PC-3 (cell line): ENCODE results near the gene NUDT8. TPM values are rescaled to one million over a fixed set of nuclear protein-coding genes. Genes with fewer than 3 reads are reported as not detected.

Experiments used
- ATAC-seq: fragments of 200-7000 bp; cut with Tn5 transposase; 2 replicates; pipeline ENCODE4 v1.9.1; 2020; ENCODE audit warnings: mild to moderate bottlenecking, moderate library complexity
- BruUV-seq: library from RNA; stranded (reverse); fragments of 400-500 nt; replicated peaks from 2 replicates; lab custom pipeline; 2021; lab: Mats Ljungman, UMichigan
- CTCF ChIA-PET: fragments of 300-600 bp; sonication (Branson Sonifier 250); formaldehyde crosslinking; loops from one replicate; lab custom pipeline; 2022; ENCODE audit warnings: antibody characterized with exemption; lab: Charles Lee
- POLR2A ChIA-PET: fragments of 300-600 bp; sonication (Branson Sonifier 250); formaldehyde crosslinking; loops from one replicate; lab custom pipeline; 2022; ENCODE audit warnings: antibody characterized with exemption; ENCODE audit not compliant: unreplicated experiment; lab: Charles Lee
- DNase-seq: peaks from one replicate; pipeline ENCODE4 v3.0.0-alpha.2; 2015
- H2AFZ ChIP-seq: fragments of 300-600 bp; sonication (generic); 2 replicates; pipeline ENCODE4 v1.6.0; 2016; ENCODE audit warnings: antibody characterized with exemption, low read length
- H3F3A ChIP-seq: fragments of 300-600 bp; sonication (generic); one replicate; pipeline ENCODE4 v1.6.0; 2017; ENCODE audit warnings: antibody characterized with exemption, low read length, control low read depth, mild to moderate bottlenecking; ENCODE audit not compliant: unreplicated experiment
- H3K27ac ChIP-seq: fragments of 300-600 bp; sonication (generic); 2 replicates; pipeline ENCODE4 v1.5.1; 2016; ENCODE audit warnings: mild to moderate bottlenecking, low read length
- H3K27me3 ChIP-seq: fragments of 300-600 bp; sonication (generic); 2 replicates; pipeline ENCODE4 v1.6.1; 2016; ENCODE audit warnings: low read length, mixed read lengths
- H3K36me3 ChIP-seq: fragments of 300-600 bp; sonication (generic); 2 replicates; pipeline ENCODE4 v1.6.1; 2016; ENCODE audit warnings: low read depth, mixed run types, low read length, mixed read lengths
- H3K4me1 ChIP-seq: fragments of 300-600 bp; sonication (generic); 2 replicates; pipeline ENCODE4 v1.5.1; 2016; ENCODE audit warnings: low read length; ENCODE audit not compliant: insufficient read depth
- H3K4me2 ChIP-seq: fragments of 300-600 bp; sonication (generic); 2 replicates; pipeline ENCODE4 v1.6.0; 2016; ENCODE audit warnings: low read length
- H3K4me3 ChIP-seq: fragments of 300-600 bp; sonication (generic); 2 replicates; pipeline ENCODE4 v1.5.1; 2016; ENCODE audit warnings: mild to moderate bottlenecking, low read length, mixed read lengths
- H3K79me2 ChIP-seq: fragments of 300-600 bp; sonication (generic); 2 replicates; pipeline ENCODE4 v1.6.1; 2017; ENCODE audit warnings: low read length, mixed read lengths
- H3K9ac ChIP-seq: fragments of 300-600 bp; sonication (generic); 2 replicates; pipeline ENCODE4 v1.6.0; 2016; ENCODE audit warnings: mild to moderate bottlenecking, low read length
- H3K9me2 ChIP-seq: fragments of 300-600 bp; sonication (generic); replicated peaks from 2 replicates; pipeline ENCODE4 v1.6.1; 2016; ENCODE audit warnings: mixed run types, low read length, mixed read lengths
- H3K9me3 ChIP-seq: fragments of 300-600 bp; sonication (generic); 2 replicates; pipeline ENCODE4 v1.6.1; 2016; ENCODE audit warnings: low read length, mixed read lengths
- H4K20me1 ChIP-seq: fragments of 300-600 bp; sonication (generic); 2 replicates; pipeline ENCODE4 v1.6.1; 2016; ENCODE audit warnings: low read length, mixed read lengths
- CTCF ChIP-seq: fragments of 300-600 bp; sonication (generic); conservative IDR thresholded peaks from 2 replicates; pipeline ENCODE4 v1.5.1; 2017; ENCODE audit warnings: antibody characterized with exemption, low read depth, mild to moderate bottlenecking, low read length
- EZH2 ChIP-seq: fragments of 300-600 bp; sonication (generic); IDR thresholded peaks from one replicate; pipeline ENCODE4 v1.6.1; 2017; ENCODE audit warnings: antibody characterized with exemption, mild to moderate bottlenecking, low read length; ENCODE audit not compliant: unreplicated experiment
- EZH2phosphoT487 ChIP-seq: fragments of 300-600 bp; sonication (generic); IDR thresholded peaks from 2 replicates; pipeline ENCODE4 v1.6.1; 2018; ENCODE audit warnings: mild to moderate bottlenecking, antibody characterized with exemption, low read length, borderline replicate concordance
- intact Hi-C: fragments of 100-400 bp; cut with micrococcal nuclease; formaldehyde crosslinking; loops from 2 replicates; pipeline ENCODE4 v1.9.0; 2023
- total RNA-seq: library from RNA; depleted of rRNA; stranded (reverse); fragments of >200 nt; gene quantifications from 2 replicates; pipeline ENCODE4 v1.2.3, GENCODE V29; 2014

NUDT8 gene
- total RNA-seq, 1 experiment from 2014 or later: 50.6 TPM

GRCh38 chr11:67649634-67650510 lies 20.1 kb upstream of the NUDT8 start:
- BruUV-seq: no TSS peak
- H3K36me3 ChIP-seq: no peaks in the 10 kb centered on the region
- no peak overlapping the region for H3K27ac ChIP-seq
- ATAC-seq (no peak), DNase-seq (no peak)
- TF ChIP-seq EZH2phosphoT487 (no peak), EZH2 (no peak), CTCF (no peak)
- CTCF ChIA-PET: no interaction called here
- no peaks in the 10 kb centered on the region for H3K9me2 ChIP-seq
- no peaks in the 10 kb centered on the region for H4K20me1 ChIP-seq
- H2AFZ ChIP-seq: no peak overlapping the region
- no peak overlapping the region for H3K4me2 ChIP-seq
- POLR2A ChIA-PET: no interaction called here
- H3K27me3 ChIP-seq: no peaks in the 10 kb centered on the region
- no peak overlapping the region for H3K9ac ChIP-seq
- no peaks in the 10 kb centered on the region for H3F3A ChIP-seq
- no peaks in the 10 kb centered on the region for H3K79me2 ChIP-seq
- H3K4me1 ChIP-seq: no peaks in the 10 kb centered on the region
- H3K4me3 ChIP-seq: no peak overlapping the region
- intact Hi-C loops: no loop called here
- H3K9me3 ChIP-seq: no peaks in the 10 kb centered on the region

- H3K9ac ChIP-seq: no peak overlapping the region
- ChIA-PET POLR2A (interaction anchor here (0.6 kb wide), 1 partner anchor 248 kb away, joined by 5 read pairs; the partner anchor contains the start of gene PPP1CA), CTCF (no interaction called here)
- H3K4me3 ChIP-seq: no peak overlapping the region
- H3K36me3 ChIP-seq: no peaks in the 10 kb centered on the region
- H3F3A ChIP-seq: no peaks in the 10 kb centered on the region
- TF ChIP-seq EZH2 (no peak), EZH2phosphoT487 (no peak), CTCF (no peak)
- no peaks in the 10 kb centered on the region for H4K20me1 ChIP-seq
- no peaks in the 10 kb centered on the region for H3K79me2 ChIP-seq
- no peak overlapping the region for H3K4me2 ChIP-seq
- no peak overlapping the region for H3K27ac ChIP-seq
- ATAC-seq (no peak), DNase-seq (no peak)
- BruUV-seq: no TSS peak
- intact Hi-C loops: no loop called here
- H3K9me3 ChIP-seq: no peaks in the 10 kb centered on the region
- no peaks in the 10 kb centered on the region for H3K9me2 ChIP-seq
- H2AFZ ChIP-seq: no peak overlapping the region
- H3K27me3 ChIP-seq: no peaks in the 10 kb centered on the region
- no peaks in the 10 kb centered on the region for H3K4me1 ChIP-seq
These were observed 19.3 kb upstream of the NUDT8 start for GRCh38 chr11:67648796-67649613.
